Suppressor macrophage treated with lipopolysaccharide for 4 hours (primary cell): ENCODE results near the gene GAB4.
"Not testable (repeated sequence)": the region's sequence is repeated elsewhere in the genome, so short reads cannot be mapped to it uniquely, and the experiment has no call there.

Experiments used
- DNase-seq: peaks from one replicate; pipeline ENCODE4 v3.0.0-alpha.2; 2020

Gene GAB4, protein sequence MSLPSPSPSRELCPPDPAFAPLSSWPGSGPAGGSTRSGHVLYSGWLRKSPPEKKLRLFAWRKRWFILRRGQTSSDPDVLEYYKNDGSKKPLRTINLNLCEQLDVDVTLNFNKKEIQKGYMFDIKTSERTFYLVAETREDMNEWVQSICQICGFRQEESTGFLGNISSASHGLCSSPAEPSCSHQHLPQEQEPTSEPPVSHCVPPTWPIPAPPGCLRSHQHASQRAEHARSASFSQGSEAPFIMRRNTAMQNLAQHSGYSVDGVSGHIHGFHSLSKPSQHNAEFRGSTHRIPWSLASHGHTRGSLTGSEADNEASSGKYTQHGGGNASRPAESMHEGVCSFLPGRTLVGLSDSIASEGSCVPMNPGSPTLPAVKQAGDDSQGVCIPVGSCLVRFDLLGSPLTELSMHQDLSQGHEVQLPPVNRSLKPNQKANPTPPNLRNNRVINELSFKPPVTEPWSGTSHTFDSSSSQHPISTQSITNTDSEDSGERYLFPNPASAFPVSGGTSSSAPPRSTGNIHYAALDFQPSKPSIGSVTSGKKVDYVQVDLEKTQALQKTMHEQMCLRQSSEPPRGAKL

DNA sequence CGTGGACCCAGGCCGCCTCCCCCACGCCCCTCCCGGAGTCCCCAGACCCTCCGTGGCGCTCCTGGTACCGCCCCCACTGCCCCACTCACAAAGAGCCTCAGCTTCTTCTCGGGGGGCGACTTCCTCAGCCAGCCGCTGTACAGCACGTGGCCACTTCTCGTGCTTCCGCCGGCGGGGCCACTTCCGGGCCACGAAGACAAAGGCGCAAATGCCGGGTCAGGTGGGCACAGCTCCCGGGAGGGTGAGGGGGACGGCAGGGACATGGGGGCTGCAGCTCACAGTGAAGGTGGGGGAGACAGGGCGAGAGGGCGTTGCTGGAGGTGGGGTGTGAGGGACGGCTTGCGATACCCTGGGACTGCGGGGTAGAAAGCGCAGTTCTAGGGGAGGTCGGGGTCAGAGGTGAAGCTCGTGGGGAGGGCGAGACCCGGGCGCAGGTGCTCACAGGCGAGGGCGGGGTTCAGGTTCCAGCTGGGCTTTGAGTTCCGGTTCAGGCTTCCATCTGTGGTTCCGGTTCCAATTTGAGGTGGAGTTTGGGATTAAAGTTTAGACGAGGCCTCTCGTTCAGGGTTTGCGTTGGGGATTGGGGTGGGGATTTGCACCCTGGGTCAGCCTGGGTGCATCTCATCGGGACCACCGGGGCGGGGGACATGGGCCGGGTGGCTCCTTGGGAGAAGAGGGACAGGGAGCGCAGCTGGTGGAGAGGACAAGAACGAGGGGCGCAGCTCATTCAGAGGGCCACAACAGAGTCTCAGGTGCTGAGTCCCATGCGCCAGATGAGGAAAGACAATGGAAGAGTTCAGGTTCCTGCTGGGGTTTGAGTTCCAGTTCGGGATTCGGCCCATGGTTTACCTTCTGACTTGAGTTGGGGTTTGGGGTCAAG lies at the start of gene GAB4:
Gene GAB4 (minus strand): TSS at position 371 of the 880 bp plus-strand sequence. CDS start 108 bp downstream, at position 263.
- no peak for DNase-seq

DNA sequence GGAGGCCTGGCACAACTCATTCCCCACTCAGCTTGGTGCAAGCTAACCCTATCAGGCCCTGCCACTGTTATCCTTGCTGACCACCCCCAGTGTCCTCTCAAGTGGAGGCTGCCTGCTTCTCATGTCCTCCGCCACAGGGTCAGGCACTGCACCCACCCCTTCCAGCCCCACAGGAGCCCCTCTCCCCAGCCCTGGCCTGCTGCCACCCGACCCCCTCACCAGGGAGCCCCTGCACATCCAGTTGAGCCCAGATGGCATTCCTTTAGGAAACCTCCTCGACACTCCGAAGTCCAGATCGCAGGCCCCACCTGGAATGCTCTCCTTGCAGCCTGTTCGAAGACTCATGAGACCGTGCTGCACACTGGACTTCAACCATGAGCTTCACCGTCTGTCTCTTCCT lies 48.8 kb upstream of the GAB4 start:
- no peak for DNase-seq

DNA sequence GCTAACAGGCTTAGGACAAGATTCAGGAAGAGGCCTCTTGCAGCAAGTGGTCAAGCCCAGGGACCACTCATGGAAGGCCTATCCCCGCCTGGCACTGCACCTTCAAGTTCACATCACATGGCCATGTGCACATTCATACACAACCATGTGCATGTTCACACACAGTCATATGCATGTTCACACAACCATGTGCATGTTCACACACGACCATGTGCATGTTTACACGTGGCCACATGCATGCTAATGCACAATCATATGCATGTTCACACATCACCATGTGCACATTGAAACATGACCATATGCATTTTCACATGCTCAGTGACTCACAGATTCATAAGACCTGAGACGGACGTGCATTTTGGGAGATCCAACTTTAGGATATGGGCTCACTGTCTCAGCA lies 48.0 kb upstream of the GAB4 start:
- no peak for DNase-seq

DNA sequence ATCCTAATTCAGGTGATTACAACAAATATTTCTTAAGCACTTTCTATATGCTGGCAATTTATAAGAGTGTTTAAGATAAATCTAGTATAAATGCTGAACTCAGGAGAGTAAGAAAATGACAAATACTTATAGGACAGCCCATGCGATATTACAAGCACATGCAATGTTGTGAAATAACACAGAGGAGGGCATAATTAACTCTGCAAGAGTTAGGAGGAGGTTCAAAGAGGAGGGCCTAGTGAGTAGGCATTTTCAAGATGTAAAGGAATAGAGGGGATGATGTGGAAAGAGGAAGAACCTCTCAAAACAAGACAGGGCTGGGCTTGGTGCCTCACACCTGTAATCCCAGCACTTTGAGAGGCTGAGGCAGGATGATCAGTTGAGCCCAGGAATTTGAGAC lies 39.6 kb upstream of the GAB4 start:
- DNase-seq, result peak; percentile 15

DNA sequence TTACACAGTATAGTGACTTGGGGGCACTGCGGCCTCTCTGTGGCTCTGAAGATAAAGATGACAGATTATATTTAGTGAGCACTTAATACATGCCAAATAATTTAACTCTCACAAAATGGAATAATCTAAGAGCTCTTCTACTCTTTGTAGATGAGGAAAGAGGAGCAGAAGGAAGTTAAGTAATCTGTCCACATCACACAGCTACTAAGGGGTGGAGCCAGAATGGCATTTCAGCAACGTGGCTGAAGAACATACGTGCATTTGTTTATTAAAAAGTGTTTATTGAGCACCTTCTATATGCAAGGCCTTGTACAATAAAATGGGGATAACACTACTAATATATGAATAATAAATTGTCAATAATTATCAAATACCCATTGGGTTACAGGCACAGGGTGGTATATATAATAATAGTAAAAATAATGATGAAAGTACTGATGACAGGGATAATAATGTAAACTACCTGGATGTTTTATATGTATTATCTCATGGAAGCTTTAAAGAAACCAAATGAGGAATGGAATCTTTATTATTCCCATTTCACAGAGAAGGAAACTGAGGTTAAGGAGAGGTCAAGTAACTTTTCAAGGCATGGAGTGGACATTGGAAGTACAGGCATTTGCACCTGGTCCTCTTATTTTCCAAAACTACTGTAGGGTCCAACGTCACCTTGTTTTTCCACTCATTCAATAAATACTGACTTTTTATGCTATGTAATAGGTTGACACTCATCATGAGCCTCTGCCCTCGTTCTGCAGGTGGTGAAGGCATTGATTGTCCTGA lies 38.7 kb upstream of the GAB4 start:
- peak; percentile 18 for DNase-seq

DNA sequence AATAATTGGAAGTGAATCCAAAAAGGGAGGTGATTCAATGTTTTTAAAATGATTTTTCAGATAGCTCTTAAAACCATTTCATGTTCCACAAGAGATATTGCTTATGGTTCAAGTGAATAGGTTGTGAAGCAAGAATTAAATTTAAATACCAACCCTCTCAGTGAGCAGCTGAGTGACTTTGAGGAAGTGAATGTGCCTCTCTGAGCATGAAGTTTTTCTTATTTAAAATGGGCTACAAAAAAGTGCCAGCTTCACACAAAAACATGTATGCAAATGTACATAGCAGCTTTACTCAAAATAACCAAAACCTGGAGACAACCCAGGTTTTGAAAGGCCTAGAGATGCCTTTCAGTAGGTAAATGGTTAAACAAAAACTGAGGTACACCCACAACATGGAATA lies 35.5 kb upstream of the GAB4 start:
- no peak for DNase-seq

DNA sequence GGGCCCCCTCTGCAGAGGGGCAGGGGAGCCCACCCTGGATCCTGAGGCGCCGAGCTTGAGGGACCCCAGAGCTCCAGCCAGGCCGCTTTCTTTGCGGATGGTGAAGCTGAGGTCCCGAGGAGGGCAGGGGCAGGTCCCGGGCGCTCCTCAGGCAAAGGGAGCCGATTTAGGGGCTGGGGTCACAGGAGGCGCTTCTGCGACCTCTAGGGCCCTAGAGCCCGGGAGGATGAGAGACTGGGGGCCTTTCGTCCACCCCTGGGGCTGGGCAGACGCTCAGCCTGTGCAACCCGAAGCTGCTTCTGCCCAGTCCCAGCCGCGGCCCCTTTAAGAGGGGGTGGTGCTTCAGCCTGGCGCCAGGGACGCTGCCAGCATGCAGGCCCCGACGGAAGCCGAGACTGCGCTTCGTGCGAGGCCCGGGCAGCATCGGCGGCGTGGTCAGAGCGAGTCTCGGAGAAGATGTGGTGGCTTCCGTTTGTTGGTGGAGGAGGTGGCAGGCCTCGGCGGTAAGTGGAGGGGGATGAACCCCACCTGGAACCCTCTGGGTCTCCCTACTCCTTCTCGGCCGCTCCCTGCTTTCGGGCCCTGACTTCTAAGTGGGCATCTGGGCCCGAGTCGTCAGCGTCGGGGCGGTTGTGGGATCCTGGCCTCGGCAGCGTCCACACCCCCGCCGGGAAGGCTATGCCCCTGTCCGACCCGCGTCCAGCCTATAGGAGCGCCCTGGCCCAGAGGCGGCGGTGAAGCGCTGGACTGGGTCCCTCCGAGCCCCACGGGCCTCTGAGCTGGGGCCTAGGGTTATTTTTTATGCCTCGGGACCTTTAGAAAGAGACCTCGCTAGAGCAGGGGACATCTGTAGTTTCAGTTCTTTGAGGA lies 29.1 kb upstream of the GAB4 start:
- not testable (repeated sequence) for DNase-seq

DNA sequence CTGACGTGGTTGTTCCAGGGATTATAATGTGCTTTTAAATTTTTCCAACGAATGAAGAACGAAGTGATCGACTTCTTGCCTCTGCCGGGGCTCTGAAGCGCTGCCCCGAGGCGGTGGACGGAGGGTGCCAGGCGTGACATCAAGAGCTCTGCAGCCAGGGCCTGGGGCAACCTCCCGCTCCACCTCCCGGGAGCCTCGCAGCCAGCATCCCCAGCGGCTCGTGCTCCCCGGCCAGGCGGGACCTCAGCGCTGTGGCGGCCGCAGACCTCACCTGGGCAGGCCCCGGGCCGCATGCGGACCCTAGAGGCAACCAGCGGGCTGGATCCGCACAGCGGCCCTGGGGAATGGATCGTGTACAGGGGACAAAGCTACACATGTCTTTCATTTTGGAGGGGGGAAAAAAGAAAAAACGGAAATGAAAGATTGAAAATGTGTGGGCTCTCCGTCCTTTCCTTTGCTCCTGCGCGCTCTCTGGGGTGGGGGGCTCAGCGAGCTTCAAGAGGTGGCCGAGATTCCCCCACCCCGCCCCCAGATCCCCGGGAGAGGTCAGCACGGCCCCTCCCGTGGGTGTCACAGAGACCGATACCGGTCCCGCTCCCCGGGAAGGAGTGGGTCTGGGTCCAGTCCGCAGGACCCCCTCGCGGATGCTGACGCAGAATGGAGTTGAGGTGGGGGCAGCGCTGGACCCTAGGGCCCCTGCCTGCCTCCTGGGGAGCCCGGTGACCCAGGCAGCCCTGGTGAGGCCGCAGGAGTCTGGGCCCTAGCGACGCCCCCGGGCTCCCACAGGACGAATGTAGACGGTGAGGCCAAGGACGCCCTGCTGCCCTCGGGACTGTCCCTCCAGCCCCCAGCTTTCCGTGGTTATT lies 28.2 kb upstream of the GAB4 start:
- DNase-seq, result not testable (repeated sequence)

DNA sequence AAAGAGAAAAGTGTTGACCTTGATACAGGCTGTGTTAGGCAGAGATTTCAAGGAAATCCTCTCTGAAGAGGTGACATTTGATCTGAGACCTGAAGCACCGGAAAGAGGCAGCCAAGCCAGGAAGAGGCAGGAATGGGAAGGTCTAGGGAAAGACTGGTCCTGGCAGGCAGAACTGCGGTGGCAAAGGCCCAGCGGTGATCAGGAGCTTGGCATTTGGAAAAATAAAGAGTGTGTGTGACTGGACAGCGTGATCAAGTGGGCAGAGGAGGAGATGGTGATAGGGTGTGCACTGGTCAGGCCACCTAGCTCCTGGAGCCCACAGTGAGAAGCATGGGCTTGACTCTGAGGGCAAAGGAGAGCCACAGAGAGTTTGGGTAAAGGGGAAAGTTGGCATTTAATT lies 27.2 kb upstream of the GAB4 start:
- no peak for DNase-seq

DNA sequence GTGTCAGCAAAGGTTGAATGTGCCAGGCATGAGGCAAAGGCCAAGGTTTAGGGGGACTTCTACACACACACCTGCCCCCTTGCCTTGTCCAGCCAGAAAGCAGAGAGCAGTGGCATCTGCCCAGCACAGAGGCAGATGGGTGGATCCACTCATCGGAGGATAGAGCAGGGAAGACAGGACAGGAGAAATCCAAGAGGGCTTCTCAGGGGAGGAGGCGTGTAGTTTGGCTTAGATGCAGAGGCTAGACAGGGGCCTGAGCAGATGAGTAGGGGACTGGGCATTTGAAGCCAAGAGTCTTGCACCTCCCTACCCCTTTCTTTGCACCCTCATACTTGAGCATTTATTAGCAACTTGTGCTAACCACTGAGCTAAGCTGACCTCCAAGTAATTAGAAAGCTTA lies 26.5 kb upstream of the GAB4 start:
- DNase-seq, result not testable (repeated sequence)

DNA sequence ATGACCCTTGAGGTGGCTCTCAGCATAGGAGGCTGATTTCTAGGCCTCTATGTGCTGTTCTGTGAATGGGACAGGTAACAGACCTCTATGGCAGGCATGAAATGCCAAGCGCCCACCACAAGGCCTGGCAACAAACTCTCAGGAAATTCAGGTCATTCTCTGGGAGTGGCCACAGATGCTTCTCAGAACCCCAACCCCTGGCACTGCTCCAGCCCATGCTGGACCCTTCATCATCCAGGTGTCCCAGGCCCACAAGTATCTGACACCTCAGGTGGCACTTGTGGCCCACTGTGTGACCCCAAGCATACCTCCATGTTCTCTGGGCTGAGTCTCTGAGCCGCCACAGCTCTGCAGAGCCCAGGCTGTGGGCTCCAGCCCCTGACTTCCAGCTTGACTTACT lies 24.3 kb upstream of the GAB4 start:
- DNase-seq, result not testable (repeated sequence)

DNA sequence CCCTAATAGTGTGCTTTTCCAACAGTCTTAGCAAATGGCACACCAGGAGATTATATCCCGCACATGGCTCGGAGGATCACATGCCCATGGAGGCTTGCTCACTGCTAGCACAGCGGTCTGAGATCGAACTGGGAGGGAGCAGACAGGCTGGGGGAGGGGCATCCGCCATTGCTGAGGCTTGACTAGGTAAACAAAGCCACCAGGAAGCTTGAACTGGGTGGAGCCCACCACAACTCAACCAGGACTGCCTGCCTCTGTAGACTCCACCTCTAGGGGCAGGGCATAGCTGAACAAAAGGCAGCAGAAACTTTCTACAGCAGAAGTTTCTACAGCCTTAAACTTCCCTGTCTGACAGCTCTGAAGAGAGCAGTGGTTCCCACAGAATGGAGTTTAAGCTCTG lies 16.4 kb upstream of the GAB4 start:
- DNase-seq, result not testable (repeated sequence)

DNA sequence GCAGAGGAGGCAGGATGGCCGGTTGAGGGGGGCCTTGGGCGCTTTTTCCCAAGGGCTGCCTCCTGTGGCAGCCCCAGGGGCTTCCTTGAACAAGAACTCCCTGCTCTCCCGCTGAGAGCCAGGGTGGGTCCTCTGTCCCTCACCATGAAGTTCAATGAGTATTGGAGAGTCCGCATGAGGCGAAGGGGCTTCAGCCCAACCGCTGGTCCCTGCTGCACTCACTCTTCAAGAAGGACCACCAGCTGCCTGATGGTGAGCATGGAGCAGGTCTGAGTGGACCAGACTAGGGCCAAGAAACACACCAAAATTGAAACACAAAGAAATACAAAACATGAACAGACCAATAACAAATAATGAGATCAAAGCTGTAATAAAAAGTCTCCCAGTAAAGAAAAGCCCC lies 7.5 kb upstream of the GAB4 start:
- DNase-seq, result not testable (repeated sequence)

DNA sequence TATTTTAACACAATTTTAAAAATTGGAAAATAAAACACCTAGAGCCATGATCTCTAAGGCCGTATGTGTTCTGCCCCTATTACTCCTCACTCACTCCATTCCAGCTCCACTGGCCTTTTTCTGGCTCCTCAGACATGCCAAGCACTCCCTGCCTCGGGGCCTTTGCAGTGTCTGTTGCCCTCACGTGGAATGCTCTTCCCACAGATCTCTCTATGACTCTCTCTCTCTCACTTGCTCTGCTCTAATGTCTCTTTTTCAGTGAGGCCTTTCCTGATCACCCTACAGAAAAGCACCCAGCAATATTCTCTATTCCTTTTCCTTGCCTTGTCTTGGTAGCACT lies 6.0 kb upstream of the GAB4 start:
- not testable (repeated sequence) for DNase-seq

DNA sequence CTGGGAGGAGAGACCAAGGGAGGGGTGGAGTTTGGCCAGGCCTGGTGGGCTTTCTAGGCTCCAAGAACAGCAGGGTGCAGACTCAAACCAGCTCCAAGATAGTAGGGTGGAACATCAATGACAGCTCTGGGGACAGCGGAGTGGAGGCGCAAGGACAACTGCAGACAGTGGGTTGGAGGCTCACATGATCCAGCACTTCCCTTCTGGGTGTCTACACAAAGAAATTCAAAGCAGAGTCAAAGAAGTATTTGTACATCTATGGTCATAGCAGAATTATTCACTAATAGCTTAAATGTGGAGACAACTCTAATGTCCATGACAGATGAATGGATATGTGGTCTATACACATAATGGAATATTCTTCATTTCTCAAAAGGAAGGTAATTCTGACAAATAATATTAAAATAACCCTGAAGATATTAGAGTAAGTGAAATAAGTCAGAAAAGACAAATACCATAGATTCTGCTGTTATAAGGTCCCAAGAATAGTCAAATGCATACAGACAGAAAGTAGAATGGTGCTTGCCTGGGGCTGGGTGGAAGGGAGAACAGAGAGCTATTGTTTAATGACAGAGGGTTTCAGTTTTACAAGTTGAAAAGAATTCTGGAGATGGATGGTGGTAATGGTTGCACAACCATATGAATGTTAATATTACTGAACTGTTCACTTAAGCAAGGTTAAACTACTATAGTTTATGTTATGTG lies 5.5 kb upstream of the GAB4 start:
- no peak for DNase-seq

DNA sequence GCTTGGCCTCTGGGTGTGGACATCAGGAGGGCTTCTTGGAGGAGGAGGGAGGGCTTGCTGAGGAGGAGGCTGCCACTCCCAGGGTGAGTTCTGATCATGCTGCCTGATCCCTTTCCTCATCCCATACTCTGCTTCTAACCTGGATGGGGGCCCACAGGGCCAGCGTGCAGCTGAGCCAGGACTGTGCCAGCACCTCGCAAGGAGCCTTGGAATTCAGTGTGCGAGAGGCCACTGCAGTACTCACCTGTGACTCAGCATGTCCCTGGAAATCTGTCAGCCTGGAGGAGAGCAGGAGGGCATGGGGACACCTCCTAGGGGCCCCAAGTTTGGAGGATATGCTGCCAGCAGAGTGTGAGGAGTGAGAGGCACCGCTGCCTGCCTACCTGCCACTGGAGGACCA lies 4.2 kb upstream of the GAB4 start:
- no peak for DNase-seq

DNA sequence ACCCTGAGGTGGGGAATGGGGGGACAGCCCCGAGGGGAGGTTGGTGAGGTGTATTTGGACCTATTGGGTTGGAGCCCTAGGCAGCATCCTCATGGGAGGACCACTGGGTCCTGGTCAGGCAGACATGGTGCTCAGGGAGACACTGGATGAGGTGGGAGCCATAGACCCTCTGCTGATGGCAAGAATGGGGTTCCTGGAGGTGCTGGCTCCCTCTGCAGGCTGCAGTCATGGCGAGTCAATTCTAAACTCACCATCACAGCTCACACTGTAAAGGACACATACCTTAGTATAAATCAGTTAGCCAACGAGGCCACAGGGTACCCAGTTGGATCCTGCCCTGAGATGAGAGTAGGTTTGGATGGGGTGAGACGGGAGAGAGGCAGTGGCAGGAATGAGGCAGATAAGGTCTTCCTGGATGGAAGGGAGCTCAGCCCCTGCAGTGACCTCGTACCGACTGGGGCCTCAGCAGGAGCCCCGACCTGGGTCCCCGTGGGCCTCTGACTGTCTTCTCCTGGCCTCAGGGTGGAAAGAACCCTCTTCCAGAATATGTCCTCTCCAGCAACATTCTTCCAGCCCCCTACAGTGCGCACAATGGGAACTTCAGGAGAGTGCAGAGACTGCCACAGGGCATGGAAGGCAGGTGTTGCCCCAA lies 1.7 kb upstream of the GAB4 start:
- no peak for DNase-seq

DNA sequence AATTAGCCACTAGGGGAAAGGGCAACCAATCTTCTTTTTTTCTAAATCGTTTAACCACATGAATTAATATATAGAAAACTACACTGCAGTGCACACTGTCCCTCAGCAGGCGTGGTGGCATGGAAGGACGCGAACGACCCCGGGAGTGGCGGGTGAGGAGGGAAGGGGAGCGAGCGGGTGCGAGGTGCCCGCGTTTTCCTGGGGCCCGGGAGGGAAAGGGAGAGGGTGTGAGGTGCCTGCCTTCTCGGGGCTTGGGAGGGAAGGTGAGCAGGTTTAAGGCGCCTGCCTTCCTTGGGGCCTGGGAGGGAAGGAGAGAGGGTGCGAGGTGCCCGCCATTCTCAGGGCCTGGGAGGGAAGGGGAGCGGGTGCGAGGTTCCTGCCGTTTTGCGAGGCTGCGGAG lies 765 bp downstream of the GAB4 start:
- no peak for DNase-seq

DNA sequence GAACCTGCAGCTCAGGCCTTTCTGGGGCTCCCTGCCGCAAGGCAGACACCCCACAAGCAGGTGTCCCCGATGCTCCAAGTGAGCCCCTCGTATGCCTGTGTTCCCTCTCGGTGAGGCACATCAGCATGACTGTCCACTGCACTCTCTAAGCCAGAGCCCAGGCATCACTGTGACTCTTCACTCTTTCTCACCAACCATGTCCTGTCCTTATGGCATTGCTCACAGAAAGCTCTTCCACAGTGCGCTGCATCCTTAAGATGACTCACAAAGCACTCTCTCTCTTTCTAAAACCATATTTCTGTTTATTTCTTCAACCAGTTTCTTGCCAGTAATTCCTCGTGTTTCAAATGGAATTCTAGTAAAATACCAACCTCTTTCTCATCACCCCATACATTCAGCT lies 18.1 kb downstream of the GAB4 start:
- no peak for DNase-seq

DNA sequence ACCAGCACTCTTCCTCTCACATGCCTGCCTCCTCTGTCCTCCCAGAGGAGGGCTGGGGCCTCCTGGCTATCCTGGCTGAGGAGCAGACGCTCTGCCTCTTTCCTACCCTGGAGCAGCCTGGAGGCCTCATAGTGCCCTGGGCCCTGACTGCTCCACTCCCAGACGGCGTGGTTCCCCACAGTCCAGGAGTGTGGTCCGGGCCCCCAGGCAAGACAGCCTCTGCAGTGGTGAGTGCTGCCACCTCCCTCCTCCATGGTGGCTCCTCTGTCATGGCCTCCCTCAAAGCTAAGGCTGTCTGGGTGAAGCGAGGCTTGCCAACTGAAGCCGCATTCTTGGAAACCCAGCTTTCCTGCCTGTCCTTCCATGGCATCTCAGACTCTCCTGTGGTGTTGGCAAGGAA lies 19.8 kb downstream of the GAB4 start:
- no peak for DNase-seq
